ENCODE data around the gene ST13. TPM values are rescaled to one million over a fixed set of nuclear protein-coding genes. Genes with fewer than 3 reads are reported as not detected.

ST13 gene
- total and polyA plus RNA-seq, 9 of the 15 experiments (the other 6 are each of a cell fraction or from before 2014, with no cell fraction given): 53.6 to 311 (median 195) TPM

DNA sequence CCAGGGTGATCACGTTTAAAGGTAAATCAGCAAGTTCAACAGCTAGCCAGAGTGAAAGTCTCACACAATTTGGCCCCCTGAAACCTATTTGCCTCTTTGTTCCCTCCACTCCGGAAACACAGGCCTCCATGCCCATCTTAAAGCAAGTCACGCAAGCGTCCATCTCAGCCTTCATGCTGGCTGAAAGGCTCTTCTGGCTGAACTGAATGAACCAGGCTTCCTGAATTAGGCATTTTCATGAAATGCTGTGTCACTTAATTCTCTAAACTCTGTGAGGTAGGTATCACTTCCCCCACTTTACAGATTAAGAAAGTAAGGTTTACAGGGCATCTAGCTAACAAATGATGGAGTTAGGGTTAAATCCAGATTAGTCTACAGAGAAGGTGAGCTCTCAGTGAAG is 38.7 kb downstream of the ST13 start:
- BruUV-seq (replicated peaks): no TSS peak
- no peaks in the 10 kb centered on the region for H3K9me1 ChIP-seq (ENCODE audit: control insufficient read depth, insufficient read depth, low read length)
- peak overlapping the region; percentile 79 to 96; a peak in 3 of 4 replicates for H3K9ac ChIP-seq (ENCODE audit: insufficient read depth in 1 of 2, low read depth in 2 of 2, low read length in 2 of 2)
- H3K27me3 ChIP-seq (ENCODE audit: control insufficient read depth in 2 of 2, insufficient read depth in 2 of 2, low read length in 2 of 2): no peaks in the 10 kb centered on the region
- WGBS (ENCODE audit: insufficient coverage, low coverage, missing lambda C conversion rate): 0% methylated on average over 4 of the region's 4 CpGs
- H3K9me3 ChIP-seq (replicated peaks; ENCODE audit: control insufficient read depth, insufficient read depth, low read depth, low read length): no peaks in the 10 kb centered on the region
- peaks cover 21% of the 10 kb centered on the region in 2 experiments; a peak in 4 of 5 replicates for H3K4me1 ChIP-seq (replicated peaks in 1 of 2; ENCODE audit: control insufficient read depth in 2 of 2, insufficient read depth in 2 of 2, low read length in 2 of 2)
- POLR2A ChIA-PET: interaction anchor here (0.6 to 1.1 kb wide), 3 partner anchors 12 to 318 kb away, joined by 3 to 4 read pairs (median 3); no protein-coding TSS in a partner anchor
- peak overlapping the region; percentile 89 for H3K27ac ChIP-seq (ENCODE audit: extremely low read depth, low read depth, low read length)
- in situ Hi-C loops (cut with MboI) (no loop called here), intact Hi-C loops (cut with micrococcal nuclease) (loop anchor here (5.0 kb wide), 1 partner anchor 40 kb away; the partner anchor contains the start of genes ST13 and XPNPEP3)
- H4K20me1 ChIP-seq (replicated peaks; ENCODE audit: control insufficient read depth, insufficient read depth, low read length): no peaks in the 10 kb centered on the region
- FAIRE-seq: no peak
- peak; percentile 6; the same call in 2 of the 3 replicates for ATAC-seq
- H3K36me3 ChIP-seq (ENCODE audit: control insufficient read depth, insufficient read depth, low read length): peaks cover 18% of the 10 kb centered on the region
- CTCF ChIA-PET (ENCODE audit: low intra/inter-chr PET ratio): no interaction called here
- H3K4me2 ChIP-seq (ENCODE audit: insufficient read depth, low read length): peak overlapping the region; percentile 92
- H3K79me2 ChIP-seq (ENCODE audit: control insufficient read depth, insufficient read depth, low read length): peaks cover 68% of the 10 kb centered on the region
- DNase-seq (ENCODE audit: extremely low read depth in 1 of 4, low spot score in 3 of 4): peak in 2 of 4 experiments; percentile 8 to 33
- H2AFZ ChIP-seq (ENCODE audit: low read depth, low read length): no peak overlapping the region; the same call in 1 of the 2 replicates
- peak overlapping the region; percentile 96 for H3K4me3 ChIP-seq
- TF ChIP-seq POLR3G (IDR thresholded peaks at IDR 0.05; ENCODE audit: extremely low read depth, insufficient read length, insufficient replicate concordance) (no peak), BCL6 (CRISPR knock-in tag; IDR thresholded peaks at IDR 0.05) (no peak), ZNF584 (CRISPR knock-in tag; IDR thresholded peaks at IDR 0.05; ENCODE audit: low read depth) (no peak), ZBED1 (IDR thresholded peaks at IDR 0.05) (no peak), MAFG (tag; conservative IDR thresholded peaks at IDR 0.05) (peak; percentile 35; the same call in 1 of the 2 replicates), SRSF7 (optimal IDR thresholded peaks at IDR 0.05; ENCODE audit: low read depth, low read length) (no peak), YY1 (IDR thresholded peaks at IDR 0.05; ENCODE audit: borderline replicate concordance in 1 of 3, control insufficient read depth in 1 of 3, extremely low read depth in 1 of 3, insufficient read depth in 3 of 3, insufficient read length in 1 of 3, insufficient replicate concordance in 2 of 3, low read depth in 1 of 3, low read length in 2 of 3) (peak in 1 of 3 experiments; percentile 43), NRF1 (conservative IDR thresholded peaks at IDR 0.05 in 1 of 2, IDR thresholded peaks at IDR 0.05 in 1 of 2) (no peak), NFE2L1 (tag; IDR thresholded peaks at IDR 0.05; ENCODE audit: borderline replicate concordance, low read depth) (no peak), ZNF316 (IDR thresholded peaks at IDR 0.05) (peak; percentile 56; the same call in 1 of the 2 replicates), FOXK1 (CRISPR knock-in tag; IDR thresholded peaks at IDR 0.05; ENCODE audit: borderline replicate concordance) (no peak), RBBP5 (IDR thresholded peaks at IDR 0.05; ENCODE audit: borderline replicate concordance, insufficient read depth, low read length, poor library complexity, severe bottlenecking) (no peak), ZNF551 (CRISPR knock-in tag; IDR thresholded peaks at IDR 0.05) (no peak)
- TF ChIP-seq, protein P1, sequence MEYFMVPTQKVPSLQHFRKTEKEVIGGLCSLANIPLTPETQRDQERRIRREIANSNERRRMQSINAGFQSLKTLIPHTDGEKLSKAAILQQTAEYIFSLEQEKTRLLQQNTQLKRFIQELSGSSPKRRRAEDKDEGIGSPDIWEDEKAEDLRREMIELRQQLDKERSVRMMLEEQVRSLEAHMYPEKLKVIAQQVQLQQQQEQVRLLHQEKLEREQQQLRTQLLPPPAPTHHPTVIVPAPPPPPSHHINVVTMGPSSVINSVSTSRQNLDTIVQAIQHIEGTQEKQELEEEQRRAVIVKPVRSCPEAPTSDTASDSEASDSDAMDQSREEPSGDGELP (CRISPR knock-in tag; IDR thresholded peaks at IDR 0.05; ENCODE audit: borderline replicate concordance): no peak
- TF ChIP-seq, protein P2, sequence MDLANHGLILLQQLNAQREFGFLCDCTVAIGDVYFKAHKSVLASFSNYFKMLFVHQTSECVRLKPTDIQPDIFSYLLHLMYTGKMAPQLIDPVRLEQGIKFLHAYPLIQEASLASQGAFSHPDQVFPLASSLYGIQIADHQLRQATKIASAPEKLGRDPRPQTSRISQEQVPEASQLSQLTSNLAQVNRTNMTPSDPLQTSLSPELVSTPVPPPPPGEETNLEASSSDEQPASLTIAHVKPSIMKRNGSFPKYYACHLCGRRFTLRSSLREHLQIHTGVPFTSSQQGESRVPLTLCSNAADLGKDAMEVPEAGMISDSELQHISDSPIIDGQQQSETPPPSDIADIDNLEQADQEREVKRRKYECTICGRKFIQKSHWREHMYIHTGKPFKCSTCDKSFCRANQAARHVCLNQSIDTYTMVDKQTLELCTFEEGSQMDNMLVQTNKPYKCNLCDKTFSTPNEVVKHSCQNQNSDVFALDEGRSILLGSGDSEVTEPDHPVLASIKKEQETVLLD (IDR thresholded peaks at IDR 0.05): no peak
- TF ChIP-seq, protein P3, sequence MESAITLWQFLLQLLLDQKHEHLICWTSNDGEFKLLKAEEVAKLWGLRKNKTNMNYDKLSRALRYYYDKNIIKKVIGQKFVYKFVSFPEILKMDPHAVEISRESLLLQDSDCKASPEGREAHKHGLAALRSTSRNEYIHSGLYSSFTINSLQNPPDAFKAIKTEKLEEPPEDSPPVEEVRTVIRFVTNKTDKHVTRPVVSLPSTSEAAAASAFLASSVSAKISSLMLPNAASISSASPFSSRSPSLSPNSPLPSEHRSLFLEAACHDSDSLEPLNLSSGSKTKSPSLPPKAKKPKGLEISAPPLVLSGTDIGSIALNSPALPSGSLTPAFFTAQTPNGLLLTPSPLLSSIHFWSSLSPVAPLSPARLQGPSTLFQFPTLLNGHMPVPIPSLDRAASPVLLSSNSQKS (CRISPR knock-in tag; IDR thresholded peaks at IDR 0.05): no peak
- TF ChIP-seq, protein P4, sequence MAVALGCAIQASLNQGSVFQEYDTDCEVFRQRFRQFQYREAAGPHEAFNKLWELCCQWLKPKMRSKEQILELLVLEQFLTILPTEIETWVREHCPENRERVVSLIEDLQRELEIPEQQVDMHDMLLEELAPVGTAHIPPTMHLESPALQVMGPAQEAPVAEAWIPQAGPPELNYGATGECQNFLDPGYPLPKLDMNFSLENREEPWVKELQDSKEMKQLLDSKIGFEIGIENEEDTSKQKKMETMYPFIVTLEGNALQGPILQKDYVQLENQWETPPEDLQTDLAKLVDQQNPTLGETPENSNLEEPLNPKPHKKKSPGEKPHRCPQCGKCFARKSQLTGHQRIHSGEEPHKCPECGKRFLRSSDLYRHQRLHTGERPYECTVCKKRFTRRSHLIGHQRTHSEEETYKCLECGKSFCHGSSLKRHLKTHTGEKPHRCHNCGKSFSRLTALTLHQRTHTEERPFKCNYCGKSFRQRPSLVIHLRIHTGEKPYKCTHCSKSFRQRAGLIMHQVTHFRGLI (CRISPR knock-in tag; IDR thresholded peaks at IDR 0.05): no peak

Measured in K562 (cell line).